Subcutaneous abdominal adipose tissue (tissue), 5 donors: ENCODE measurements around the gene FCRL6.

Source experiments
- H3K27ac ChIP-seq: one replicate; pipeline ENCODE4 v1.7.0; 2013; ENCODE audit warnings: low read depth, mild to moderate bottlenecking, inconsistent platforms, low read length, moderate library complexity
- H3K27me3 ChIP-seq, 5 donors: one replicate each; pipeline ENCODE4 v1.7.0; 2013; ENCODE audit warnings: low read length in 5 of 5, inconsistent platforms in 1 of 5; ENCODE audit not compliant: control insufficient read depth in 5 of 5, insufficient read depth in 4 of 5
- H3K36me3 ChIP-seq, 5 donors: one replicate each; pipeline ENCODE4 v1.7.0; 2013; ENCODE audit warnings: low read length in 5 of 5; ENCODE audit not compliant: control insufficient read depth in 5 of 5, insufficient read depth in 5 of 5
- H3K4me1 ChIP-seq, 5 donors: one replicate each; pipeline ENCODE4 v1.7.0; 2013; ENCODE audit warnings: low read length in 5 of 5, mild to moderate bottlenecking in 3 of 5, moderate library complexity in 1 of 5; ENCODE audit not compliant: control insufficient read depth in 5 of 5, insufficient read depth in 5 of 5
- H3K4me3 ChIP-seq, 5 donors: one replicate each; pipeline ENCODE4 v1.7.0; 2013; ENCODE audit warnings: low read length in 5 of 5, low read depth in 1 of 5
- H3K9ac ChIP-seq, 5 donors: one replicate each; pipeline ENCODE4 v1.7.0; 2013; ENCODE audit warnings: low read length in 5 of 5, mild to moderate bottlenecking in 4 of 5, moderate library complexity in 3 of 5
- H3K9me3 ChIP-seq, 5 donors: one replicate each; pipeline ENCODE4 v1.7.0; 2013; ENCODE audit warnings: low read length in 5 of 5; ENCODE audit not compliant: control insufficient read depth in 5 of 5
- donor health status: healthy.
- donor health status: healthy.
- donor health status: healthy.
- donor health status: healthy.
- donor health status: healthy.

FCRL6 gene

DNA sequence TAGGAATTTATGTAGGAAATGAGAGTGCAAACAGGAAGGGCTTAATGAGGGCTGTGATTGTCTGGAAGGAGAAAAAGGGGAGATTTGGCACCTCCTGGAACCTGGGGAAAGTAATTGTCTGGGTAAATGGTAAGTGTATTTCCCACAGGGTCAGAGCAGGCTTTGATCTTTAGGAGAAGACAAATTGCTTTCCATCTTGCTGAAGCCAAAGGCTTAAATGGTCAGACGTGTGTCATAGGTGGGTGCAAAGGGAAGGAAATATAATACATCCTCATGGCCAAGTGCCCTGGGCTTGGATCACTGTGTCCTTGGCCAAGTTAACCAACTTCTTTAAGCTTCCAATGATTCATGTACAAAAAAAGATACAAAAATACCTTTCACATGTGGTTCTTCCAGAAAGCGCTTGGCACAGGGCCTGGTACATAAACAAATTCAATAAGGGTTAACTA lies 22.7 kb upstream of the FCRL6 start:
- peaks cover 0 to 4% (median 0%) of the 10 kb centered on the region in 5 donors for H3K9me3 ChIP-seq
- H3K27ac ChIP-seq = no peak overlapping the region
- peaks cover 2 to 31% (median 13%) of the 10 kb centered on the region in 5 donors for H3K4me1 ChIP-seq
- H3K9ac ChIP-seq = no peak overlapping the region
- no peaks in the 10 kb centered on the region for H3K27me3 ChIP-seq
- no peak overlapping the region for H3K4me3 ChIP-seq
- peaks cover 0 to 5% (median 0%) of the 10 kb centered on the region in 5 donors for H3K36me3 ChIP-seq

DNA sequence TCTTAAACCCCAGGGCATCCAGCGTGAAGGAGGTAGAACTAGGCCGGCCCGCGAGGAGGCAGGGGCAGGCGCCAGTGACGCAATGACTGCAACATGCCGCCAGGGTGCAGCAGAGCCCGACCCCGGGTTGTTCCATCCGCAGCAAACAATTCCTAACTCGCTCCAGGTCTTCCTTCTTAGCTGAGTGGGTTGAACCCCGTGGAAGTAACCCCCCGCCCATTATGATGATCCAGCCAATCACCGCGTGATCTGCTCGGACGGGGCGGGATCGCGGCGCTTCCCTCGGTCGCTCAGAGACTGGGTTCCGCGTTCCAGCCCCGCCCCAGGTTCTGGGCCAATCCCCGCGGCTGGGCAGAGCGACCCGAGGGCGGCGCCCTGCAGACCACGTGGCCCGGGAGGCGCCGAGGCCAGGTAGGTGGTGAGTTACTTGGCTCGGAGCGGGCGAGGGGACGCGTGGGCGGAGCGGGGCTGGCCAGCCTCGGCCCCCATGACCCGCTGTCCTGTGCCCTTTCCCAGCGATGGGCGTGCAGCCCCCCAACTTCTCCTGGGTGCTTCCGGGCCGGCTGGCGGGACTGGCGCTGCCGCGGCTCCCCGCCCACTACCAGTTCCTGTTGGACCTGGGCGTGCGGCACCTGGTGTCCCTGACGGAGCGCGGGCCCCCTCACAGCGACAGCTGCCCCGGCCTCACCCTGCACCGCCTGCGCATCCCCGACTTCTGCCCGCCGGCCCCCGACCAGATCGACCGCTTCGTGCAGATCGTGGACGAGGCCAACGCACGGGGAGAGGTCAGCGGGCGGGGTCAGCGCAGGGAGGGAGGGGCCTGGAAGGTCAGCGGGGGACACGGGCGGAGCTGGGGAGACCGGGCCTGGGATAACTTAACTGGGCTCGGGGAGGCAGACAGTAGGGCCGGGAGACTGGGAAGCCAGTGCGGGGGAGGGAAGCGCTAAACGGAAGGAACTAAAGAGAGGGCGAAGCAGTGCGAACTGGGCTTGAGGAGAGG lies 21.3 kb upstream of the FCRL6 start, which contains the start of gene DUSP23:
DUSP23 (plus strand) TSS at position 380 of the 1,000 bp plus-strand sequence; CDS start at position 519, 139 bp downstream.
- Histone ChIP-seq H3K9me3 (peaks cover 0 to 4% (median 0%) of the 10 kb centered on the region in 5 donors), H3K4me3 (peak within 1 kb of the TSS; percentile 76 to 85 (median 79)), H3K9ac (peak within 1 kb of the TSS; percentile 59 to 78 (median 71)), H3K27me3 (no peaks in the 10 kb centered on the region), H3K36me3 (peaks cover 0 to 5% (median 0%) of the 10 kb centered on the region in 5 donors), H3K27ac (peak within 1 kb of the TSS; percentile 86), H3K4me1 (peaks cover 2 to 24% (median 13%) of the 10 kb centered on the region in 5 donors)

DNA sequence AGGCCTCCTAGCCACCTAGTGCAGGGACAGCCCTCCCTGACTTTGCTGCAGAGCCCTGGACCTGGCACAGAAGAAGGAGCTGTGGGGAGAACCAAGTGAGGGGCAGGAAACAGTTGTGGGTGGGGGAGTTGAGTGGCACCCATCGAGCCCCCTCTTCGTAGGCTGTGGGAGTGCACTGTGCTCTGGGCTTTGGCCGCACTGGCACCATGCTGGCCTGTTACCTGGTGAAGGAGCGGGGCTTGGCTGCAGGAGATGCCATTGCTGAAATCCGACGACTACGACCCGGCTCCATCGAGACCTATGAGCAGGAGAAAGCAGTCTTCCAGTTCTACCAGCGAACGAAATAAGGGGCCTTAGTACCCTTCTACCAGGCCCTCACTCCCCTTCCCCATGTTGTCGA lies 20.2 kb upstream of the FCRL6 start:
- H3K27me3 ChIP-seq = no peaks in the 10 kb centered on the region
- H3K27ac ChIP-seq = peak overlapping the region; percentile 86
- H3K4me3 ChIP-seq = peak overlapping the region; percentile 76 to 85 (median 79)
- peak overlapping the region in 1 of 5 donors; percentile 71 for H3K9ac ChIP-seq
- H3K36me3 ChIP-seq = peaks cover 0 to 5% (median 0%) of the 10 kb centered on the region in 5 donors
- peaks cover 2 to 24% (median 16%) of the 10 kb centered on the region in 5 donors for H3K4me1 ChIP-seq
- no peaks in the 10 kb centered on the region for H3K9me3 ChIP-seq

DNA sequence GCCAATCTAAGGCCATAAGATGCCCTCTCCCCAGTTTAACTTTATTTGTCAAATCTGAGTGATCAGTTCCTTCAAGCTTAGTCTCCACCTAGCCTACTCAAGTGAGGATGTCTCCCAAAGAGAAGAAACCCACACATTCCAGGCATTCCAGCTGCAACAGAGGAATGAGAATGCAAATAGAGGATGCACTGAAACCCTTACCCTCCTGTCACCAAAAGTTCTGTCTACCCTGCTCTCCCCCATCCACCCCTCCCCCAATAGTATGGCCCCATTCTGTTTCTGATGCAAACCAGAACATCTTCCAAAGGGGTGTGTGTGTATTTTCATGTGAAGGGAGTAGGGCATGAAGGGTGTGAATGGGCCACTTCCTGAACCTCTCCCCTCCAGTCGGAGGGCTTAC lies 18.4 kb upstream of the FCRL6 start:
- Histone ChIP-seq H3K9me3 (no peaks in the 10 kb centered on the region), H3K4me1 (peaks cover 2 to 23% (median 16%) of the 10 kb centered on the region in 5 donors), H3K4me3 (no peak overlapping the region), H3K27ac (no peak overlapping the region), H3K9ac (no peak overlapping the region), H3K36me3 (peaks cover 0 to 5% (median 0%) of the 10 kb centered on the region in 5 donors), H3K27me3 (no peaks in the 10 kb centered on the region)

- Histone ChIP-seq H3K36me3 (peaks cover 0 to 5% (median 0%) of the 10 kb centered on the region in 5 donors), H3K9me3 (no peaks in the 10 kb centered on the region), H3K4me3 (no peak overlapping the region), H3K9ac (no peak overlapping the region), H3K27me3 (no peaks in the 10 kb centered on the region), H3K27ac (no peak overlapping the region), H3K4me1 (peaks cover 0 to 11% (median 7%) of the 10 kb centered on the region in 5 donors)
These were observed 15.7 kb upstream of the FCRL6 start for GRCh38 chr1:159786465-159786864.

DNA sequence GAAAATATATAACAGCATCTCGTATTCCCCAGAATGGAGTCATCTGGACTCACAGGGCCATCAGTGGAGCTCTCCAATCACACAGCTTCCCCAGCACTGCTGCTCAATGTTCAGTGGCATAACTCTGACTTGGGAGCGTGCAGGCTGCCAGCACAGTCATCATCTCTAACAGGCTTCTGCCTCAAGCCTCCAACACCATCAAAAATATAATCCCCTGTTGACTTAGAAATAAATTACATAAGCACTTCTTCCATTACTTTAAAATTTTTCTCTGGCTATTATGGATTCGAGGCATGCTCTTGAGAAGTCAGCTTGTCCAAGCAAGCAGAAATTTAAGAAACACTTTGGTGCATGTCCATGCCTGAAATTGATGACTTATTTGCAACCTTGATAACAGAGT lies 15.2 kb upstream of the FCRL6 start:
- H3K36me3 ChIP-seq = peaks cover 0 to 5% (median 0%) of the 10 kb centered on the region in 5 donors
- H3K27me3 ChIP-seq = peaks cover 0 to 3% (median 0%) of the 10 kb centered on the region in 5 donors
- no peaks in the 10 kb centered on the region for H3K9me3 ChIP-seq
- no peak overlapping the region for H3K4me3 ChIP-seq
- no peak overlapping the region for H3K27ac ChIP-seq
- peaks cover 0 to 6% (median 2%) of the 10 kb centered on the region in 5 donors for H3K4me1 ChIP-seq
- H3K9ac ChIP-seq = no peak overlapping the region

DNA sequence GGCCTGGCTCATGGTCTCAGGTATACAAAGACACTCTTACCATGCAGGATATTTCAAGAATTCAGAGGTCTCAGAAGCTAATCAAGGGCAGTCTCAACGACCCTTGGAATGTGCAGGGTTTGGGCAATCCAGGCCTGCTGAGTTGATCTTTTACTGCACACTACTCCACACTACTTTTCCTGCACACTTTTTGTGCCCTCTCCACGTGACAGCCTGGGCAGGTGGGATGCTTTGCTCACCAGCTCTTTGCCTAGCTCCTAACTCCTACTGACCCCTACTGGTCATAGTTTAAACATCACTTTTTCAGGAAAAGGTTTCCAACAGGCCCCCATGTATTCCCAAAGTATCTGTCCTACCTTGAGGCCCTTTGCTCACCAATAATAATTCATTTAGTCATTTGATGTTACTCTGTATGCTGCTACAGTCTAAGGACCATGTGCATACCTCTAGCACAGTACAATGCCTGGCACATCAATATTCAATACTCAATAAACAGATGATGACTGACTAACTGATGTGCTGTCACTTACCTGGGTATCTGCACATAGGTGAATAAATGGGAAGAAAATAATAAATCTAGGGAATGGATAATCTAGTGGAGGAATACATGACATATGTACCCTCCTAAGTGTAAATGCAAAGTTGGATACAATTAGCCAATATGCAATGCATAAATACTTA lies 11.8 kb upstream of the FCRL6 start:
- Histone ChIP-seq H3K4me3 (no peak overlapping the region), H3K9ac (no peak overlapping the region), H3K36me3 (no peaks in the 10 kb centered on the region), H3K27me3 (peaks cover 3 to 7% (median 5%) of the 10 kb centered on the region in 5 donors), H3K4me1 (peaks cover 0 to 3% (median 0%) of the 10 kb centered on the region in 5 donors), H3K27ac (no peak overlapping the region), H3K9me3 (no peaks in the 10 kb centered on the region)

DNA sequence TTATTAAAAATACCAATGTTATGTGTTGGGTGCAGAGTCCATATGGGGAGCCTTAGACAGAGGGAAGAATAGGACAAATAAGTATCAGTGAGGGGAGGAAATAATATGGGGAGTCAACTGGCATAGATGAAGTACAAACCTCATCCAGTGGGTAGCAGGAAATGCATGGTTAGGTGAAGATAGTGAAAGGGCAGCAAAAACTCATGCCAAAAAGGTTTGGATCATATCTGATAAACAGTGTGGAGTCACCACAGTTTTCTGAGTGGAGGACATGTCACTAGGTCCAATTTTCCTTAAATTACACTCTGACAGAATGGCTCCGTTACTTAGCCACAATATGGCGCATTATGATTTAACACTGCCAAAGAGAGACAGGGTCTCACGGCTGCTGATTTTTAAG lies 11.1 kb upstream of the FCRL6 start:
- Histone ChIP-seq H3K4me1 (peaks cover 0 to 3% (median 0%) of the 10 kb centered on the region in 5 donors), H3K36me3 (no peaks in the 10 kb centered on the region), H3K9ac (no peak overlapping the region), H3K4me3 (no peak overlapping the region), H3K27me3 (peaks cover 3 to 11% (median 5%) of the 10 kb centered on the region in 5 donors), H3K9me3 (no peaks in the 10 kb centered on the region), H3K27ac (no peak overlapping the region)

DNA sequence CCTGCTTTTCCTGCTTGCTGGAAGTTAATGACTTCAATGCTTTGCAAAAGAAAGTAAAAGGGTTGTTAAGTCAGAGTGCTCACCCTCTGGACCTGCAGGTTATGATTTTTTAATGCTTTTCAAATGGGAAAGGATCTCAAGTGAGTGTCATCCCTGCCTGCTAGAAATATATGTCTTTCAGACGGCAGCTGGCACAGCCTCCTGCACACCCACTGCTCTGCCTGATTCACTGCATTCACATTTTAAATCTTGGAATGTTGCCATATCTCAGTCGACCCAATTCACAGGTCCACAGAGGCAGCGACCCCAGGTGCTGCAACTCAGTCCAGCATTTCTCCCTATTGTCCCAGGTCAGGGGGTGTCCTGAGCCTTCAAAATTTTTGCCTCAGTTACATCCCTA lies 10.7 kb upstream of the FCRL6 start:
- peaks cover 0 to 3% (median 0%) of the 10 kb centered on the region in 5 donors for H3K4me1 ChIP-seq
- no peak overlapping the region for H3K27ac ChIP-seq
- H3K4me3 ChIP-seq = no peak overlapping the region
- no peaks in the 10 kb centered on the region for H3K9me3 ChIP-seq
- H3K9ac ChIP-seq = no peak overlapping the region
- peaks cover 3 to 11% (median 5%) of the 10 kb centered on the region in 5 donors for H3K27me3 ChIP-seq
- no peaks in the 10 kb centered on the region for H3K36me3 ChIP-seq
